ENCODE measurements around the gene PITPNM3. TPM values are rescaled to one million over a fixed set of nuclear protein-coding genes. Genes with fewer than 3 reads are reported as not detected.
"Not testable (repeated sequence)": the region's sequence is repeated elsewhere in the genome, so short reads cannot be mapped to it uniquely, and the experiment has no call there.

Gene PITPNM3
- total RNA-seq, 1 experiment from 2014 or later: 0.84 TPM

DNA sequence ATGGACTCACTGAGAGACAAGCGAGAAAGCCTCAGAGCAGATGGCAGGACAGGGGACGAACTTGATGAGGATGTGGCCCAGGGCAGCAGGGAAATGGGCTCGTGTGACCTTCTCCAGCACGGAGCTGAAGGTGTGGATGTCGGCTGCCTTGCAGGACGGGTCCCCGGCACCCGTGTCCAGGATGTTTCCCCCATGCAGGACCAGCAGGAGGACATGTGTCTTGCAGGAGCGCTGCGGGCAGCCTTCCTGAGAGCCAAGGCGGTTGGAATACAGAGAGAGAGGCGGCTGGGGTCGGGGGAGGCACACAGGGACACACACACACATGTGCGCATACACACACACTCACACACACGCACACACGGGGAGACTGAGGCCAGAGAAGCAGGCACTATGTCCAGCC is 72.8 kb downstream of the PITPNM3 start:
- DNase-seq (ENCODE audit: extremely low read depth, low read depth): no peak

DNA sequence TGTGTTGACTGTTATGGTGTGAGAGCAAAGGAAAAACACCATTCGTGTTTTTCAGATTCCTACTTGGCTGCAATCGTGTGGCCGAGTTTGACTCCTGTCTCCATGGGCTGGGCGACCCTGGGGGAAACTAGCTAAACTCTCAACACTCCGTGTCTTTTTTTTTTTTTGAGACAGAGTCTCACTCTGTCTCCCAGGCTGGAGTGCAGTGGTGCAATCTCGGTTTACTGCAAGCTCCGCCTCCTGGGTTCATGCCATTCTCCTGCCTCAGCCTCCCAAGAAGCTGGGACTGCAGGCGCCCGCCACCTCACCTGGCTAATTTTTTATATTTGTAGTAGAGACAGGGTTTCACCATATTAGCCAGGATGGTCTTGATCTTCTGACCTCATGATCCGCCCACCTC is 73.6 kb downstream of the PITPNM3 start:
- DNase-seq (ENCODE audit: extremely low read depth, low read depth): not testable (repeated sequence)

DNA sequence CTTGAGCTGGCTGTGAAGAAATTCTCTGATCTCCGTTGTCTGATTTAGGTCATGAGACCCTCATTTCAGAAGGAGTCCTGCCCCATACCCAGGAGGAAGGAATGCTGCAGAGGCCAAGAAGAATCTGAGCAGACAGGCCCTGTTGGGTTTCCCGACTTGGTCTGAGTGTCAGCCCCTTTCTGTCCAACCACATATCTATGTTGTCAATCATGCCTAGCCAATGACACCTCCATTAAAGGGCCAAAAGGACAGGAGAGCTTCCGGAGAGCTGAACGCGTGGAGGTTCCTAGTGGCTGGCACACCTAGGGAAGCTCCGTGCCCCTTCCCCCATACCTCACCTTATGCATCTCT is 74.3 kb downstream of the PITPNM3 start:
- DNase-seq (ENCODE audit: extremely low read depth, low read depth): no peak

DNA sequence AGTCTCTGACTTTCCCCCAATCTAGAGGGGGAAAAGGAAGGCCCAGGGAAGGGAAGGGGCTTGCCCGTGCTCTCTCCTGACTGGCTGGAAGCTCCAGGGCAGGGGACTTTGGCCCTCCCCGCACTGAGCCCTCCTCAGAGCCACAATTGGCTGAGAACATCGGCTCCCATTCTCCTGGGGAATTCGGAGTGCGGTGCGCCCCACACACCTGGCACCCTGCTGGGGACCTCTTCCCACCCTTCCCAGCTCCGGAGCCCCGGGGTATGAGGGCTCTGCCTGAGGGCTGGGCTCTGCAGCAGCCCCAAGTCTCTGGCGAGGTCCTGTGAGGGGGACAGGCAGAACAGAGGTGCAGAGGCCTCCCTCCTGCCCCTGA is 76.1 kb downstream of the PITPNM3 start:
- DNase-seq (ENCODE audit: extremely low read depth, low read depth): no peak

DNA sequence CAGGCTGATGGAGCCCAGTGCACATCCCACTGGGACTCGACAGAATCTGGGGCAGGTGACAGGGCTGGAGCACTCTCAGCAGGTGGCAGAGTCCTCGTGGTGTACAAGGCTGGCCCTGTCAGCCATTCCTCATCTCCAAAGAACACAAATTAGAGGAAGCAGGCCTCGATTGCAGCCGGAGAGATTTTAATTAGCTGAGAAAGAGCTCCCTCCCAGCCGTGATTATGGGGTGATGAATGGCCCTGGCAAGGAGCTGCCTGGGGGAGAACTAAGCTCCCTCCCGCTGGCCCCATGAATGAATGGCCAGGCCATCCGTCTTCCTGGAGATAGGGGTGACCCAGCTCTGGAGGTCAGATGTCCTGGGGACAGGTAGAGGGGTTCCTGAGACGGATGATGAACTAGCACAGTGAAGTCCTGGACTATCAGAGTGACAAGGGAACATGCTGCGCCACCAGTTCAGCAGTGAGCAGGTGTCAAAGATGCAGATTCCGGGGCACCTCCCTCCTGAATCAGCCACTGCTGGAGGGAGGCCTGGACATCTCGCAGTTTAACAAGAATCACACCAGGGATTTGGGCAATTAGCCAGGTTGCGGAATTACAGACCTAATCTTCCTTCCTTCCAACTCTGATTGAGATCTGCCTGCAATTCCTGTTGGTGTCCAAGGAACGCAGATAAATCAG is 76.6 kb downstream of the PITPNM3 start:
- DNase-seq (ENCODE audit: extremely low read depth, low read depth): no peak

DNA sequence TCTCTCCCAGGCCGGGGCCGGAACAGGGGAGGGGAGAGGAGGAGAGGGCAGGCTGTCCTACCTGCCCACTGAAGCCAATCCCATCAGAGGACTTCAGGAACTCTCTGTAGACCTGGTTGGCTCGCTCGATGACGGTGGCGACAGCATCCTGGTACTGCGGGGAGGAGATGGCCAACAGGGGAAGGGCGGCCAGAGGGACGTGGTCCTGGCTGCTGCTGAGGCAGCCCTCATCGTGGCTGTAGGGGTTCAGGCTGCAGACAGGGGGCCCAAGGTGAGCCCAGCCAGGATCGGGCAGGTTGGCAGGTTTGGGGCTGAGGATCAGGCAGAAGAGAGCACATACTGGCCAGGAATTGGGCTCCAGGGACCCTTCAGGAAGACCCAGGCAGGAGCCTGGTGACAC is 77.9 kb downstream of the PITPNM3 start:
- DNase-seq (ENCODE audit: extremely low read depth, low read depth): no peak

DNA sequence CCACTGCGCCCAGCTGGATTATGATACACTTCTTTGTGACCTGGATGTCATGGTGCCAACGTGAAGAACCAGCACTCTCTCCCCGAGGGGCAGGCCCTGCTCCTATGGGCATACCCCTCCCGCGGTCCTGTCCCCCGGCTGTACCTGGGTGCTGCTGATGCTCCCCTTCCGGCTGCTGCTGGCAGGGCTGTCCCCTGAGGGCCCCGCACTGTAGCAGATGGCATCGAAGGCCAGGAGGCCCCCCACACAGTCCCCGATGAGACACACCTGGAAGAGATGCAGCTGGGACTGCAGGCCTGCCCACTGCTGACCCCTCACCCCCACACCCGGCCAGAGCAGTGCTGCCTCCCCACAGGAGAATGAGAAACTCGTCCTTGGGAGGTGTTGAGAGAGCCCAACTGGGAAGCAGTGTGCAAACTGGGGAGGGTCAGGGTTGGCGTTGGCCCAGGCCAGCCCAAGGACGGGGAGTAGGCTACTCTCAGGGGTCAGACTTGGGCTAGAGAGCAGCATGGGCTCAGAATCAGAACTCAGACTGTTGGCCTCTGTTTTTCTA is 78.4 kb downstream of the PITPNM3 start:
- DNase-seq (ENCODE audit: extremely low read depth, low read depth): no peak

DNA sequence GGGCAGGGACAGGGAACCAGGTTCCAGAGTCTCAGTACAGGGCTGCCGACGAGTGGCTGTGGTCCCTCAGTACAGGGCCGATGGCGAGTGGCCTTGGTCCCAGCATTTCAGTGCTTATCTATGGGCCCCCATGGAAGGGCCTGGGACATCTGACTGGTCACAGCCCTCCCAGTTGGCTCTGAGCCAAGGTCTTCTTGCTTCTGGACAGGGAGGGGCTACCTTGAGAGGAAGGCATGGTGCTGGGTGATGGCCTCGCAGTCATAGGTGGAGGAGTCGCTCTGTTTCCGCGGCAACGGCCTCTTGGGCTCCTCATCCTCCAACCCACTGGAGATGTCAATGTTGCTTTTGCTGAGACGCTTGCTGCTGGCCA is 79.6 kb downstream of the PITPNM3 start:
- DNase-seq (ENCODE audit: extremely low read depth, low read depth): no peak

DNA sequence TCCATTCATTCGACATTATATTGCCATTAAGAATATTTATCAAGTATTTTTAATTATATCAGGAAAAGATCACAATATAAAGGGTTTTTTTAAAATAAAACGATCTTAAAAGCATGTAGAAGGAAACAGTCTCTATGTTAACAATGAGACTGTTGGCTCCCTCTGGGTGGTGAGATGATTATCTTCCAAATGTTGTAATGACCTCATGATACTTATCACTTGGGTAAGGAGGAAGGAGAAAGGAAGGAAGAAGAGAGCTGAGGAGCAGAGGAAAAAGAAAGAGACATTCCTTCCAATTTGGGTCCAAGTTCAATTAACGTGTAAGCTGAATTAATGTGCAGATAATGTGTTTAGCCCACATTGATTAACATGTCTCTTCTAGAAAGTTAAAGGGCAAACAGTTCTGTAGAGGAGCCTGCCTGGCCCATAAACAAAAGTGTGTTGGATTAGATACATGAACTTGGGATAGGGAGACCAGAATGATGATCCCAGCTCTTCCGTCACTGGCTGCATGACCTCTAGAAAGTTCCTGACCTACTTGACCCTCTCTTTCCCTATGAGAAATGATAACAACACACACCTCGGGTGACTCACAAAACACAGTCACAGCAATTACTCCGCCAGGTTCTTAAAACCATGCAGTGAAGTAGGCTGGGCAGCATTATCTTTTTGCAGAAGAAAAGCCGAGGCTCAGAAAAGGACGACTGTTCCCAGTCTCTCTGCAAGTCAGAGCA is 80.1 kb downstream of the PITPNM3 start:
- no peak for DNase-seq (ENCODE audit: extremely low read depth, low read depth)

DNA sequence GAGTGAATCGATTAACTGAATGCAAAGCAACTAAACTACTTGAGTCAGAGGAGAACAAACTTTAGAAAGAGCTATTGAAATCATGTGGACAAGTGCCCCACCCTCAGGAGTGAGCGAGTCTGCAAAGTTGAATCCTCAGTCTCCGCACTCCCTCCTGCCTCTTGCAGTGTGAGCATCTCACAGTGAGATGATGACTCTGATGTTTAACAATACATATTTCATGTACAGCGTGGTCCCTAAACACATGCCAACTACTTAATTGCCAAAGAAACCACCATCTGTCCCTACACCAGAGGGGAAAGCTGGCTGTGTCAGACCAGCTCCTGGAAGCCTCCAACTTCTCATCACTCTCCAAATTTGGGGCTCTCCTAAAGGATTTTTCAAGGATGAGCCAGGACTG is 80.9 kb downstream of the PITPNM3 start:
- no peak for DNase-seq (ENCODE audit: extremely low read depth, low read depth)

DNA sequence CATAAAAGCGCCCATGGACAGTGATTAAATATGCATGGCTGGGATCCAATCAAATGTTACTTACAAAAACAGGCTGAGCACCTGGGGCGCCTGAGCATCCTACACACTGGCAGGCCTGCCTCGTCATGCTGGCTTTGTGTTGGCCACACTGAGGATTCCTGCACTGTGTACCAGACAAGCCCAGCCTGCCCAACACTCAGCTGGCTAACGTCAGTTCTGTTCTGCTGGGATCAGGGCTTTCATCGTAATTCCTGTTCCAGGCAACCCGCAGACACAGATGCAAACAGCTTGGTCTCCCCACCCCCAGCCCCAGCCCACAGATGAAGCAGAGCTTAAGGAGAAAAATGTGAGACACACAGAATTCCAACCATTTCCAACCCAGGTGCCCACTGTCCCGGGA is 81.4 kb downstream of the PITPNM3 start:
- DNase-seq (ENCODE audit: extremely low read depth, low read depth): no peak

DNA sequence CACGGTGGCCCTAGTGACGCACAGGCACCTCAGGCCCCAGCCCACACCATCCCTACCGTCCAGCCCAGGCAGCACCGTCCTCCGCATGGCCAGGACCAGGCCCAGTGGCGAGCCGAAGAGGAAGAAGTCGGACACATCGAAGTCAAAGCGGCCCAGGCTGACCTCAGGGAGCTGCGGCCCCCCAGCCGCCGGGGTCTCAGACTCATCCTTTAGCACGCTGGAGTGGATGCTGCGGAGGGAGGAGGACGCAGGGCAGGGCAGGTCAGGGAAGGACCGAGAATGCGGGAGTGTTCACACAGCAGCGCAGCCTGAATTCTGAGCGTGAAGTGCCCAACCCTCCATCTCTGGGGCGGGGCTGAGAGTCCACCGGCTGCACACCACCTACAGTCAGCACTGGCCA is 82.0 kb downstream of the PITPNM3 start:
- no peak for DNase-seq (ENCODE audit: extremely low read depth, low read depth)

DNA sequence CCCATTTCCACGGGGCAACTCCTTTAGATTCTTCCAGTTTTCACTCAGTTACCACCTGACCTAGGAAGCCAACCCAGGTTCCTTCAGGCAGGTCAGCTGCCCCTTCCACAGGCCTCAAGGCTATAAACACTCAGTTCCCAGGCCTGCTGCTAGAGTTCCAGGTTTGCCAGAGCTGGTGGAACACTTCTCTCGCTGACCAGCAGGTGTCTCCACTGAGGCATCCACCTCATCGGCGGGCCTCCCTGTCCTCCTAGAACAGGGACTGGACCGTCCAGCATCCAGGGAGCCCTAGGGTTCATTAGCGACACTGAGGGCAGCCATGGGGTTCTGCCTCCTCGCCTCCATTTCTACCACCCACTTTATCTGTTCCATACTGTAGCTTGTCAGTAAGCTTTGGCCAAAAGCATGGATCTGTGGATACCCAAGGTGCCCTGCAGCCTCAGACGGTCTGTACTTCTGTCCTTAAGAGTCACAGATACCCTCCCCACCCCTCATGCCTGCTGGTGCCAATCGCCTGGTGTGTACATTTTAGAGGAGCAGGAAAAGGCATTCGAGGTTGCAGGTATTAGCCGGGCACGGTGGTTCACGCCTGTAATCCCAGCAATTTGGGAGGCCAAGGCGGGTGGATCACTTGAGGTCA is 83.1 kb downstream of the PITPNM3 start:
- peak; percentile 70 for DNase-seq (ENCODE audit: extremely low read depth, low read depth)

DNA sequence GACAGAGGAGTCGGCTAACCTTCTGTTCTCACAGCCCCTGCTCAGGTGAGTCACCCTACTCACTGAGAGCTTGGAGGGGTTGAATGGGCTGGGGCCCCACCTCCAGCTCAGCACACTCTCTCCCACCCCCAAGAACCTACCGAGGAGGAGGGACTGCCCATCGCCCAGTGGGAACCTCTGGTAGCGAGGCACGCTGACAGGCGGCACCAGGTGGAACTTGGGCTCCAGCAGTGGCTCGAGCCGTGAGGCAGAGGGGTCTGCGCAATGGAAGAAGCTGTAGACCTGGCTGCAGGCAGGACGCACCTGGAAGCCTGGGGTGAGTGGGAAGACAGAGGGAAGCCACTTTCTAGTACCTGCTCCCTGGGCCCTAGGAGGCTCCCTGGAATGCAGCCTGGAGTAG is 83.8 kb downstream of the PITPNM3 start:
- DNase-seq (ENCODE audit: extremely low read depth, low read depth): no peak

DNA sequence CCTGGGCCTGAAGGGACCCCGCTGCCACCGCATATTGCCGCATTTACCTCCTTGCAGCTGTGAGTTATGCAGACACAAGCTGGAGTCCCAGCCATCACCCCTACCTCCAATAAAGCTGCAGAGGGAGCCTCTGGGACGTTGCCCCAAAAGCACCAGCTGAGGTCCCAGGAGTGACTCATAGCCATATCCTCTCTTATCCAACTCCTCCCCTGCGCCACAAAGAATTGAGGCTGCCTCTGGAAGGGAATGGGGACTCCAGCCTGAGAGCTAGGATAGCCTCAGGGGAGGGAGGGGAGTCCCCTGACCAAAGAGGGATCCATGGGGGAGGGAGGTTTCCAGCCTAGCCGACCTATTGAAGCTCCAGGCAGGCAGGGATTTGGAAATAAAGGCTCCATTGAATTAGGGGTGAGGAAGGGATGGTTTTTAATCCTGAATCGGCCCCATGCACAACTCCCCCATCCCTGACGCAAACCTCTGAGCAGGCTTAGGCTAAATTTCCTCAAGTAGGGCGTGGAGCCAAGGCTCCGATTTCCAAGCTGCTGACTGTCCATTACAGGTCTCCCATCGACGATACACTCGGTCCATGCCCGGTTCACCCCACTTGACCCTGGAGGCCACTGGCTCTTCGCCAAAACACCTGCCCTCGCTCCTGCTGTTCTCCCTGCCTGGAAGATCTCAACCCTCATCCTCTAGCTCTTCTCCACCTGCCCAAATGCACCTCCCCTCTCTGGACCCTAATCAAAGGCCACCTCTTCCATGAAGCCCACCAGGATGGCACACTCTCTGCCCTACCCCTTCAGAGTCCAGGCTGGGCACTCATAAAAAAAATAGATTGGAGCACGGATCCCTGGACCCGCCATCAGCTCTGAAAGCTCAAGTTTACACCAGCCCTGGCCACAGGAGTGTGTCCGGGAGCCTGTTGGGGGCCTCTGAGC is 84.6 kb downstream of the PITPNM3 start:
- no peak for DNase-seq (ENCODE audit: extremely low read depth, low read depth)

DNA sequence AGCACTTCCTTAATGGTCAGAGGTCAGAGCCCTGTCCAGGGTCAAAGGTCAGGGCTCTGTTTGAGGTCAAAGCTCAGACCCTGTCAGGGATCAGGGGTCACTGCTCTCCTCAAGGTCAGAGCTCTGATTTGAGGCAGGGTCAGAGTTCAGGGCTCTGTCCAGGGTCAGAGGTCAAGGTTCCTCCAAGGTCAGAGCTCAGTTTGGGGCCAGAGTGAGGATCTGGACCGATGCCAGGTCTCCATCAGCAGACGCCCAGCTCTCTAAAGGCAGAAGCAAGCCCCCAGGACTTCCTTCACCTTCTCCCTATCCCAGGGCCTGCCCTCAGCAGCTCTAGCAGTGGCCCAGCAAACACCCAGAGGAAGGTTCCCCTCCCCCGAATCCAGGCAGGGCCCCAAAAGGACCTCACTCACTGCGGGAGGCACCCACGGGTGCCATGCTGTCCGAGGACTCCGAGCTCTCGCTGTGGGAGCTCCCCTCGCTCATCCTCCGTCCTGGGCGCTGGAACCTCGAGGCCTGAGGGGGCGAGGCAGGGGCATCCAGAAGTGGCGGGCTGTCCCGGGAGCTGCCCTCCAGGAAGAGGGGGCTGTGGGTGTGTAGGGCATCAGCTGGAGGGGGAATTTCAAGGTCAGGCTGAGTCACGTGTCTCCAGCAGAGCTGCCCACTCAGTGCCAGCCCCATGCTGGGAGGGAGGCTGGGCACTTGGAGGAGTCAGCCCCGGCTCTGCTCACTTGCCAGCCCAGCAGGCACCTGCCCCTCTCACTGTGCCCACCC is 85.4 kb downstream of the PITPNM3 start:
- no peak for DNase-seq (ENCODE audit: extremely low read depth, low read depth)

DNA sequence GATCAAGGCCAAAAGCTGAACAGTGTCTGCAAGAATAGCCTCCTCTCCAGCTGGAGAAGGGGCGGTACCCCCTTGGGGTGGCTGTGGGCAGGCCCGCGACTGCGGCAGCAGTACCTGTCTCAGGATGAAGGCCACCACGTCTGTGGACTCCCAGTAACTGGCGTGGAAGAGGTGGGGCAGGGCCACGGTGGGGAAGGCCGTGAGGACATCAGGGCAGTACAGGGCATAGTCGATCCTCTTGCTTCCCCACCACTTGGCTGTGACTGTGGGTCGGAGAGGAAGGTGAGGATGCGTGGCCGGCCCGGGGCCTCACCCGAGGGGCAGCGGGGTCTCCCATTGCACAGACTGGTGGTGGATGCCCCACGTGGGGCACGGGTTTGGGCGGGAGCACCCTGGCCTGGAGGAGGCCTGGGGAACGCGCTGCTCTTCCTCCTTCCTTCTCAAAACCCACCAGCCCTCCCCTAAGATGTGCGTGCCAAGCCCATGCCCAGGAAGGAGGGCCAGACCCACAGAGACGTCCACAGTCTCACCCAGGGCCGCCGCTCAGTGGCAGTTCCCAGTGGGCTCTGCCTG is 86.1 kb downstream of the PITPNM3 start:
- no peak for DNase-seq (ENCODE audit: extremely low read depth, low read depth)

DNA sequence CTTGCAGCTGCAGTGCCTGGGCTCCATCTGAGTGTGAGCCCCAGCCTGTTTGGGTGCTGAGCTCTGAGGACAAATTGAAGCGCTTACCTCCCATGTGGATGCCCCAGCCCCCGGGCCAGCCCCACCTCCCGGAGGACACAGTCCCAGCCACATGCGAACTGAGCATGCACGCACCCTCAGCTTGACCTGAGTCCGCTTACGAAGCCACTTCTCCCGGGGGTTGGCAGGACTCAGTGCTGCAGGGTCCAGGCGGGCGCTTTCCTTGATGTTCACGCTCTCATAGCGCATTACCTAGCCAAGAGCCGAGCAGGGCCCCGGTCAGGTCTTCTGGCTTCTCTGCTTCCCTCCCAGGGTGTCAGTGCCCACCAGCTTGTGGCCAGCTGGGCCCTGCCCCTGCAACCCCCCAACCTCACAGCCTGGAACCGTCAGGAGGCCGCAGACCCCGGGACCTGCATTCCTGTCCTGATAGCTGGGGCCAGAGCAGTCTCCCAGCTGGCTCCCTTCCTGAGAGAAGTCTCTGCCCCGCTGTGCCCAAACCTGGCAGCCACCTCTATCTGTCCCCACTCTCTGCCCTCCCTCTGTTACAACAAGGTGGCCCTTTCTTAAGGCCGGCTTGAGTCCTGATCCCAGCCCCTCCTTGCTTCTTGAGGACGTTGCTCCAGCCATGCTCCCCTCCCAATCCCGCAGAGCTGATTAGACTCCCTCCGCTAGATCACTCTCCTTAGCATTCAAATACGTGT is 88.1 kb downstream of the PITPNM3 start:
- no peak for DNase-seq (ENCODE audit: extremely low read depth, low read depth)

DNA sequence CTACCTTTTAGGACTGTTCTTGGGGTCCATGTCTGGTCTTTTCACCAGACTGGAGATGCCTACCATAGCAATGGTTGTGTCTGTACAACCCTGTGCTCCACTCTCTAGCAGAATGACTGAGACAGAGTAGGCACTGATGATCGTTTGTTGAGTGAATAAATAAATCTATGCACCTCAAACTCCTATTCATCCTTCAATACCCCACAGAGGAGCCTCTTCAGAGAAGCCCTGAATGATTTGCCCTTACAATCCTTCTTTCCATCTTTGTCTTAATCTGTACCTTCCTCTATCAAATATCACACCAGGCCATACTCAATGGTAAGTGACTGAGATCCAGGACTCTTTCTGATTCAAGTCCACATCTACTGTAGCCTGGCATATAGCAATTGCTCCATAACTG is 88.8 kb downstream of the PITPNM3 start:
- DNase-seq (ENCODE audit: extremely low read depth, low read depth): no peak

Data from NCI-H460 (cell line).